C4-2B (cell line): Measurements from ENCODE around the gene CDCA4.

Source experiments
- H3K27ac ChIP-seq: fragments of 450-650 bp; 2 replicates; pipeline ENCODE4 v1.5.1; 2017
- ZFX ChIP-seq: fragments of 450-650 bp; IDR thresholded peaks from 2 replicates; pipeline ENCODE4 v1.6.1; 2017
- TF ChIP-seq, protein P1 (sequence below): fragments of 450-650 bp; conservative IDR thresholded peaks from 2 replicates; pipeline ENCODE4 v1.5.1; 2017; ENCODE audit warnings: mild to moderate bottlenecking

The CDCA4 gene

DNA sequence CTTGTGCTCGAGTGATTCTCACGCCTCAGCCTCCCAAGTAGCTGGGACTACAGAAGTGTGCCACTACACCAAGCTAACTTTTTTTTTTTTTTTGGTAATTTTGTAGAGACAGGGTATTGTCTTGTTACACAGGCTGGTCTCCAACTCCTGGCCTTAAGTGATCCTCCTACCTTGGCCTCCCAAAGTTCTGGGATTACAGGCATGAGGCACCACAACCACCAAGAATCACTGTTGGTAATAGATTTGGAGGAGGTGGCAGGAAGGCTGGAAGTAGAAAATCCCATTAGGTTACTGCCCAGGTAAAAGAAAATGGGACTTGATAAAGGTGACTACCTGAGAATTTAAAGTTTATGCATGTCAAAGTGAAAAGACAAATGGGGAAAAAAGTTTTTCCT, 1.4 kb upstream of the CDCA4 start:
- TF ChIP-seq, protein P1, sequence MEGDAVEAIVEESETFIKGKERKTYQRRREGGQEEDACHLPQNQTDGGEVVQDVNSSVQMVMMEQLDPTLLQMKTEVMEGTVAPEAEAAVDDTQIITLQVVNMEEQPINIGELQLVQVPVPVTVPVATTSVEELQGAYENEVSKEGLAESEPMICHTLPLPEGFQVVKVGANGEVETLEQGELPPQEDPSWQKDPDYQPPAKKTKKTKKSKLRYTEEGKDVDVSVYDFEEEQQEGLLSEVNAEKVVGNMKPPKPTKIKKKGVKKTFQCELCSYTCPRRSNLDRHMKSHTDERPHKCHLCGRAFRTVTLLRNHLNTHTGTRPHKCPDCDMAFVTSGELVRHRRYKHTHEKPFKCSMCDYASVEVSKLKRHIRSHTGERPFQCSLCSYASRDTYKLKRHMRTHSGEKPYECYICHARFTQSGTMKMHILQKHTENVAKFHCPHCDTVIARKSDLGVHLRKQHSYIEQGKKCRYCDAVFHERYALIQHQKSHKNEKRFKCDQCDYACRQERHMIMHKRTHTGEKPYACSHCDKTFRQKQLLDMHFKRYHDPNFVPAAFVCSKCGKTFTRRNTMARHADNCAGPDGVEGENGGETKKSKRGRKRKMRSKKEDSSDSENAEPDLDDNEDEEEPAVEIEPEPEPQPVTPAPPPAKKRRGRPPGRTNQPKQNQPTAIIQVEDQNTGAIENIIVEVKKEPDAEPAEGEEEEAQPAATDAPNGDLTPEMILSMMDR, result no peak
- no peak for TF ChIP-seq ZFX
- peak overlapping the region; percentile 97 for H3K27ac ChIP-seq

DNA sequence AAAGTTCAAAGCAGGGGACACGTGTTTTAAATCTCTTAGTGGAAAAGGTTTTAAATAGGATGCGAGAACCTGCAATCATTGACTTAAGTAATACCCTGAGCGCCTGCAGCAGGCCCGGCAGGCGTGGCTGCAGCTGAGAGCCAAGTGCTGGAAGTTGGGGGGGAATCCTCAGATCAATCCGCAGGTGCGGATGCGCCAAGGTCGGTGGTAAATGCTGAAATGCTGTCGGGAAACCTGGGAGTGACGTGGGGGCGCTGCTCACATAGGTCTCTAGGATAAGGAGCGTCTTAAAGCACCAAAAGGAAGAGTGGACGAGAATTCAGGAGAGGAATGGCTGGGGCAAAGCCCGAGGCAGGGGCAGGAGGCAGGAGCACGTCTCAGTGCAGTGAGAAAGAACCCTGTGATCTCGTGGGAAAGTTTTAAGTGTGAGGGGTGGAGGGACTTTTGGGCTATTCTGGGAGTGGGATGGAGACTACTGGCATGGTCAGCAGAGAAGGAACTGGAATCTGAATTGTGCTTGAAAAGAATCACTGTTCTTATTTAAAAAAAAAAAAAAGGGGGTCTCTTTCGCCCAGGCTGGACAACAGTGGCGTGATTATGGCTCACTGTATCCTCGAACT, 883 bp upstream of the CDCA4 start:
- peak overlapping the region; percentile 97 for H3K27ac ChIP-seq
- TF ChIP-seq, protein P1, result peak; percentile 52
- no peak for TF ChIP-seq ZFX

DNA sequence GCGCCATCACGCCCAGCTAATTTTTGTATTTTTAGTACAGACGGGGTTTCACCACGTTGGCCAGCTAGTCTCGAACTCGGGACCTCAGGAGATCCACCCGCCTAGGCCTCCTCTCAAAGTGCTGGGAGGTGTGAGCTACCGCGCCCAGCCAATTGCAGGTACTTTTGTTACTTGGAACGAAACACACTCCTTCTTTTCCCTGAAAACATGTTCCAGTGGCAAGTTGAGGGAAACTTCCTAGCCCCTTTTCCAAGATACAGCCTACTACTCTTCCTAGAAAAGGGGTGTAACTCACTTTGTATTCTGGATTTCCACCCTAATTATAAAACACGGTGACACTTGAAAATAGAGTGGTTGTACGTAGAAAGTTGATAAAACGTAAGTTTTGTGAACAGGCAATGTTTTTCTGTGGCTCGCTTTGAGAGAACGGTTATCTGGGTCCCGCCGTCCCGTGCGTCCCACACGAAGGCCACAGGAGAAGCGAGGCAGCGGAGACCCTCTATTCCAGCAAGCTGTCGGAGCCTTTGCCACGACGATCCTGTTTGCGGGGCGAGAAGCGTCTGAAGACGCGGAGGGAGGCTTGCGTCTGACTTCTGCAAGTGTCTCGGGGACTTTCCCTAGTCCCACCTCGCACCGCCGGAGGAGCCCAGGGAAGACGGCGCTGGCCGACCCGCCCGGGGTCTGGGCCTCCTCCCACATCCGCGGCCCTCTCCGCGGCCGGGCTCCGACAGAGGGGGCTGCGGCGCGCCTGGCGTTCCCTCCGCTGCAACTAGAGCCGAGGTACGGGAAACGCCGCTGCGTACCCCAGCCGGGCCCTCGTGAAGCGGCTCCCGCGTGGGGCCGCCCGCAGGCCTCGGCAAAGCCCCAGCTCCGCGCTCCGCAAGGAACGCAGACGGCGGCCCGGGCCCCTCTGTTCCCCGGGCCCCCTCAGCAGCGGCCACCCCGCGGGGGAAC, 745 bp downstream of the CDCA4 start:
- TF ChIP-seq, protein P1, result no peak
- peak; percentile 96; the same call in 1 of the 2 replicates for TF ChIP-seq ZFX
- peak overlapping the region; percentile 97 for H3K27ac ChIP-seq

DNA sequence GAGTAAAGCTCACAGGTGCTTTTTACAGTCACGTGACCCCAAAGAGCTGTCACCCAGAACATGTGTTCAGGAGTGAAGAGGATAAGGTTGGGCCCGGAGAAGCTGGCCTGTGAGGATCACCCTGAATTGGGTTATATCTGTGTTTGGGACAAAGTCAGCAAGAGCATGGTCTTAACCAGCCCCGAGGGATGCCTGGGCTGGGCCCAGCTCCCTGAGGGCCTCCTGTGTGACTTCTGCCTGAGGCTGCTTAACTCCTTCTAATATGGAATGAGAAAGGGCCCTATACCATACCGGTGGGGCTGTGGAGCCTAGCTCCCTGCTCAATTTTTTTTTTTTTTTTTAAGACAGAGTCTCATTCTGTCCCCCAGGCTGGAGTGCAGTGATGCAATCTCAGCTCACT, 2.5 kb downstream of the CDCA4 start:
- peak overlapping the region; percentile 97 for H3K27ac ChIP-seq
- TF ChIP-seq, protein P1, result no peak
- no peak for TF ChIP-seq ZFX

DNA sequence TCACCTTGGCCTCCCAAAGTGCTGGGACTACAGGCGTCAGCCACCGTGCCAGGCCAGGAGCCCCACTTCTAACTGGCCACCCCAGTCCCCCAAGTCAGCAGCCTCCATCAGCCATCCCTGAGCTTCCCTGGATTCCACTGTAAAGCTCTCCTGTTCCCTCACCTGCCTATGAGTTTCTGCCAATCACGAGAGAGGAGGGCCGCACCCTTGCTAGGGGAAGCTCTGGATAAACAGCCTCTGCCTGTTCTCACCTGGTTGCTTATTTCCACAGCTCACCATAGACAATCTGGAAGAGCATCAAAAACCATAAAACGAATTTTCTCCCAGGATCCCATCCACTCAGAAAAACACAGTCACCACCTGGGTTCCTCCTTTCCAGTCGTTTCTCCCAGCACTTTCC, 5.0 kb downstream of the CDCA4 start:
- peak overlapping the region; percentile 6; the same call in 1 of the 2 replicates for H3K27ac ChIP-seq
- no peak for TF ChIP-seq ZFX
- TF ChIP-seq, protein P1, result no peak

DNA sequence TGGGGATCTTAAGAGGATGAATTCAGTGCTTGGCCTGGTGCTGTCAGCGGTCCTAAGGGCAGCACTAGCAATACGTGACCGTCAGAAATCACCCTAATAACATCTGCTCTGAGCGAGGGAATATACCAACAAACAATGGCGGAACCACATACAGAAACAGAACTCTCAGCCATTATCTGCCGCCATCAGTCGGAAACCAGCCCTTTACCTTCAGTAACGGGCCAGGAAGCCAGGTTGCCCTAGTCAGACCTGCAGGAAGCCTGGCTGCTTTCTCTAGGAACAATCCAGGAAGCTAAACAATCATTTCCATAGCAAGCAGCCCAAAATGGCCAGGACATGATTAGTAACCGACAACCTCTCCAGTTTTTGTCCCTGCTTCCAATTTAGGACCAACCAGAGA, 5.6 kb downstream of the CDCA4 start:
- TF ChIP-seq ZFX, result no peak
- TF ChIP-seq, protein P1, result no peak
- peak overlapping the region; percentile 6; the same call in 1 of the 2 replicates for H3K27ac ChIP-seq

DNA sequence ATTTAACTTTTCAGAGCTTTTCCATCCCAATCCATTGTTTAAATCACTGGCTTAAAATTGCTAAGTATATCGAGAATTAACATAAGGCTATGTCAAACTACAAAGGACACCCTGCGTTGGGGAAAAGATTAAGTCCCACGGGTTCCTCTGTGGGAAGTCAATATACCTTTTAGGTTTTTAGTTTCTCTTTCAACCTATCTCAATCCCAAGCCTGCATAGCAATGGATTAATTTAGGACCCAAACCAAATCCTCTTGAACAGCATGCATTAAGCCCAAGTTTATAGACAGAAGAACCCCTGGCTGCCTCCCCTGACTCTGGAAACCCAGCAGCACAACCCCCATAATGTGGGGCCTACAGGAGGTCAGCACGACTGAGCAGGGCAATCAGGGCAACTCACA, 6.3 kb downstream of the CDCA4 start:
- no peak overlapping the region for H3K27ac ChIP-seq

More for the DNA sequence above, 6.3 kb downstream of the CDCA4 start:
- TF ChIP-seq ZFX, result no peak
- TF ChIP-seq, protein P1, result no peak
